Brain microvascular endothelial cell (primary cell): ENCODE measurements around the gene BCL11B.

Experiments
- DNase-seq: peaks from one replicate; pipeline ENCODE4 v3.0.0-alpha.2; 2020
- H3K27ac ChIP-seq: fragments of 250-450 bp; sonication (Bioruptor Pico); 2 replicates; pipeline ENCODE4 v1.5.1; 2020; ENCODE audit warnings: mild to moderate bottlenecking, moderate library complexity
- H3K27me3 ChIP-seq: fragments of 250-450 bp; sonication (Bioruptor Pico); replicated peaks from 2 replicates; pipeline ENCODE4 v1.5.1; 2020; ENCODE audit warnings: mild to moderate bottlenecking
- H3K36me3 ChIP-seq: fragments of 250-450 bp; sonication (Bioruptor Pico); replicated peaks from 2 replicates; pipeline ENCODE4 v1.5.1; 2020; ENCODE audit warnings: mild to moderate bottlenecking
- H3K4me3 ChIP-seq: 2 replicates; pipeline ENCODE4 v1.5.1; 2011; ENCODE audit warnings: low read depth, mild to moderate bottlenecking, control low read depth, low read length, moderate library complexity
- in situ Hi-C: cut with HindIII; loops from 2 replicates; pipeline ENCODE4 v1.10.0; 2017; ENCODE audit warnings: low sequenced_read_pairs, low pct_ligation_motif_present
- TF ChIP-seq, protein P1 (sequence below): IDR thresholded peaks from 2 replicates; pipeline ENCODE4 v1.5.1; 2011; ENCODE audit warnings: low read depth, mild to moderate bottlenecking, moderate library complexity, low read length, control low read depth, inconsistent platforms; ENCODE audit errors: missing control alignments

The BCL11B gene

DNA sequence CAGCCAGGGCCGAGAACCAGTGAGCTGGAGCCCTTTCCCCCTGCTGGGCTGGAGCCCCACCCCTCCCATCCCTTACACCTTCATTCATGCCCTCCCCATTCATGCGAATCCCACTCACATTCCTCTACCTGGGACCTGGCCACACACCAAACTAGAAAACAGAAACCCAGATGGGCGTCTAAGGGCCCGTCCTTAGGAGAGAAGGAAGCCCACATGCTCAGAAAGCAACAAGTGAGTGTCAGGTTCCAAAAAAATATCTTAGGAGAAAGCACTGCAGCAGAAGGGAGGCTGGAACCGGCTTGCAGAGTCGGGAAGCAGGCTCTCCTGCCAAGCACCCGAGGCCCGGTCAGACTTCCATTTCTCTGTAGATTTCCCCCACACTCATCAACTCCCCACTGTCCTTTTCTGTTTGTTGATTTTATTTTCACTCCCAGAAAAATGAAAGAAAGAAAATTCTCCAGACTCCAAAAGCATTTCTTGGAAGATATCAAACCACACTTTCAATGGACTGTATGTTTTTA, 13.6 kb downstream of the BCL11B start:
- H3K27ac ChIP-seq, result no peak overlapping the region
- TF ChIP-seq, protein P1, sequence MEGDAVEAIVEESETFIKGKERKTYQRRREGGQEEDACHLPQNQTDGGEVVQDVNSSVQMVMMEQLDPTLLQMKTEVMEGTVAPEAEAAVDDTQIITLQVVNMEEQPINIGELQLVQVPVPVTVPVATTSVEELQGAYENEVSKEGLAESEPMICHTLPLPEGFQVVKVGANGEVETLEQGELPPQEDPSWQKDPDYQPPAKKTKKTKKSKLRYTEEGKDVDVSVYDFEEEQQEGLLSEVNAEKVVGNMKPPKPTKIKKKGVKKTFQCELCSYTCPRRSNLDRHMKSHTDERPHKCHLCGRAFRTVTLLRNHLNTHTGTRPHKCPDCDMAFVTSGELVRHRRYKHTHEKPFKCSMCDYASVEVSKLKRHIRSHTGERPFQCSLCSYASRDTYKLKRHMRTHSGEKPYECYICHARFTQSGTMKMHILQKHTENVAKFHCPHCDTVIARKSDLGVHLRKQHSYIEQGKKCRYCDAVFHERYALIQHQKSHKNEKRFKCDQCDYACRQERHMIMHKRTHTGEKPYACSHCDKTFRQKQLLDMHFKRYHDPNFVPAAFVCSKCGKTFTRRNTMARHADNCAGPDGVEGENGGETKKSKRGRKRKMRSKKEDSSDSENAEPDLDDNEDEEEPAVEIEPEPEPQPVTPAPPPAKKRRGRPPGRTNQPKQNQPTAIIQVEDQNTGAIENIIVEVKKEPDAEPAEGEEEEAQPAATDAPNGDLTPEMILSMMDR, result no peak
- DNase-seq, result no peak
- in situ Hi-C loops, result no loop called here
- H3K27me3 ChIP-seq, result peaks cover 2% of the 10 kb centered on the region
- H3K4me3 ChIP-seq, result no peak overlapping the region
- H3K36me3 ChIP-seq, result no peaks in the 10 kb centered on the region

DNA sequence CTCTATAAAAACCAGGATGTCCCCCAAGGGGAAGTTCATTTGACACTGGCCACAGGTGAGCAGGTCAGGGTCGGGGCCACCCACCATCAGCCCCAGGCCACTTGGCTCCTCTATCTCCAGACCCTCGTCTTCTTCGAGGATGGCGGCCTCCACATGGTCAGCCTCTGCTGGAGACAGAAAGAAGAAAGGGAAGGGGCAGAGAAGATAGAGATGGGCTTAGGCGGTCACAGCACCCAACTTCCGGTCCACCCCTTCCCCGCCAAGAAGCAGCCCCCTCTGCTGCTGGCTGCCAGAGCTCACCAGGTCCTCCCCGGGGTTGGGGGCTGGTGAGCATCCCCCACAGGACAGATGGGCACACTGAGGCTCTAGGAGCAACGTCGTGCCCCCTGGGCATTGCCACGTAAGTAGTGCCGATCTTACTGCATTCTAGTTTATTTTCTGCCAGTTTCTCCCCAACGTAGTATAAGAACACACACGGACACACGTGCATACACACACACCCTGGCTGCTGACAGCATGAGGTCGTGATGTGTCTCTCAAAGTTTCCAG, 14.2 kb downstream of the BCL11B start:
- in situ Hi-C loops, result no loop called here
- Histone ChIP-seq H3K27me3 (peaks cover 2% of the 10 kb centered on the region), H3K4me3 (no peak overlapping the region), H3K27ac (no peak overlapping the region), H3K36me3 (no peaks in the 10 kb centered on the region)
- no peak for DNase-seq
- TF ChIP-seq, protein P1, result no peak

DNA sequence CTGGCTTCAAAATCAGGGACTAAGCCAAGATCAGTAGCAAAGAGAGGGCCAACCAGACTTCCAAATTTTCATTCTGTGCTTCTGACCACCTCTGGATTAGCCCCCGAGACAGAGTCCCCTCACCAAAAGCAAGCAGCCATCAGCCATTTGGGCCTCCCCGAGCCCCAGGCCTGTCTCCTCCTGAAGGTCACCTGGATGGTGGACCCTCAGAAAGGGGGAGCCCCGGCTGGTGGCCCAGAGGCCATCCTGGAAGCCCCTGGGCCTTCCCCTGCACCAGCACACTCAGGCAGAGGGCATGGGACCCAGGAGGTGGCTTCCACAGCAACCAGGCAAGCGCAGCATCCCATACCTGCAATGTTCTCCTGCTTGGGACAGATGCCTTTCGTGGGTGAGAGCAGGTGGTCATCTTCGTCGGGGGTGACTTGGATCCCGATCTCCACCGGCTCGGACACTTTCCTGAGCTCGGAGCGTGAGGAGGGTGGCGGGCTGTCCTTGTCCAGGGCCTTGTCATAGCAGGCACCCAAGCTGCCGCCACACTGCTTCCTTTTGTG, 14.8 kb downstream of the BCL11B start:
- DNase-seq, result no peak
- no peak overlapping the region for H3K27ac ChIP-seq
- TF ChIP-seq, protein P1, result no peak

DNA sequence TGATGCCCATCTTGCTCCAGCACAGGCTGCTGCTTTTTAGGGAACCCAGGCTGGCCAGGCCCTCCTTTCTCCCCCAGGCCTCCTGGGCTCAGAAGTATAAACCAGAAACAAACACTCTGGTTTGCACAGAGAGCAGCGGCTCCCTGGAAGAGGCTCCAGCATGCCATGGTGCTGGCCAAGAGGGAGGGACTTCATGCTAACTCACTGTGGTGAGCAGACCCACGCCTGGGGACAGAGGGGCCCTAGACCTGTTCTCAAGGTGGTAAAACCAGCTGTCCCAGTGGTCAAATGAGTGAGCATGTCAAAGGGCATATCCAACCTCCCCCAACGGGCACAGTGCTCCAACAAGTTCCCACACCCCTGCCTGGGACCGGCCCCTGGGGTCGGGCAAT, 15.5 kb downstream of the BCL11B start:
- H3K36me3 ChIP-seq, result no peaks in the 10 kb centered on the region

More for the DNA sequence above, 14.8 kb downstream of the BCL11B start:
- Histone ChIP-seq H3K27me3 (peaks cover 2% of the 10 kb centered on the region), H3K36me3 (no peaks in the 10 kb centered on the region), H3K4me3 (no peak overlapping the region)
- in situ Hi-C loops, result no loop called here

DNA sequence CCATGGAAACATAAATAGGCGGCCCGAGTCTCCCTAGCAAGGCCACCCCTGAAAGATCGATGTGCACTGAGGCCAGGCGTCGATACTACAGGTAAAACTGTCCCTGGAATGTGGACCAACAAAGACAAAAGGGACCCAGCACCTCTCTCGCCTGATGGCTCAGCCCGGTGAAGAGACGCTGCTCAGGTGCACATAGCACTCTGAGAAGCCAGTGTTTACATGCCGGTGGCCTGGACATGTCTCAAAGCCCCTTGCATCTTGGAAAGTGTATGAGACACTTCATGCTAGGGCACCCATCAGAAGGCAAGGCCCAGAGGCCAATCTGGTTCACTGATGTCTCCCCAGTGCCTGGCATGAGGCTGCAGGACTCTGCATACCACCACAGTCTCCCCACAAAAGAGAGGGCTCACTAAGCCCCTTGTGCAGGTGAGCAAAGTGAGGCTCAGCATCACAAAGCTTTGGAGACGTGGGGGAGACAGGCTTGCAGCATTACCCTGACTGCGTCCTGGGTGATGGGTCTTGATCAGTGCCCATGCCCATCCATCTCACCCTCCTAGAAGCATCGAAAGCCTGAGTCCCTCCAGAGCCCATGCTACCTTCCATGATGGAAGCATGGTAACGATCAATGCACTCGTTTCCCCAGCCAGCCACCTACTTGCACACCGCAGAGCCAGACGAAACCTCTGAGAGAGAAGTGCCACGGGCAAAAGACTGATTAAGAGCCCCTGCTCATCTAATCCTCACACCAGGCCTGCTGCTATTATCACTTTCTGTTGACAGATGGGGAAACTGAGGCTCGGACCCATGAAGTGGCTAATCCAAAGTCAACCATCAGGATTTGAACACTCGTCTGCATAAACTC, 16.1 kb downstream of the BCL11B start:
- TF ChIP-seq, protein P1, result no peak
- no peak for DNase-seq
- no peak overlapping the region for H3K27ac ChIP-seq
- H3K4me3 ChIP-seq, result no peak overlapping the region
- H3K36me3 ChIP-seq, result no peaks in the 10 kb centered on the region
- peaks cover 2% of the 10 kb centered on the region for H3K27me3 ChIP-seq
- in situ Hi-C loops, result no loop called here

More for the DNA sequence above, 15.5 kb downstream of the BCL11B start:
- Histone ChIP-seq H3K27ac (no peak overlapping the region), H3K4me3 (no peak overlapping the region), H3K27me3 (peaks cover 2% of the 10 kb centered on the region)
- in situ Hi-C loops, result no loop called here
- DNase-seq, result no peak
- TF ChIP-seq, protein P1, result no peak
